DMS 273 treated with DMSO at 0.1 percent for 48 hours (cell line): ENCODE results near the gene ALKAL2.

Experiments
- DNase-seq: peaks from one replicate; lab custom pipeline; 2025; lab: John Stamatoyannopoulos, UW

ALKAL2 gene

DNA sequence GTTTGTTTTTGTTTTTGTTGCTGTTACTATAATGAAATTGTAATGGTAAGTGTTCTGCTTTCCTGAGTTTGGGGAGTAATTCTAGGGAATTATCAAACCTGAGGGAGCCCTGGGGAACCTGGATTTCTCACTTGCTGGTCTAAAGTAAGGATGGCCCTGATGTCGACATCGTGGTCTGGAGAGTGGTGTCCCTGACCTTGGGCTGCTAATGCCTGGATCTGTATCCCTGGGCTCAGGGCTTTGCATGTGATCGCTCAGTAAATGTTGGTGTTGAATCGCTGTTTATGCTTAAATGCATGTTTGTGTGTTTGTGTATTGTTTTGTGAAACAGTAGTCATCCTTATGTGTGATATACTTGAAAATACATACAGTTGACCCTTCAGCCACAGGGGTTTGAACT, 17.0 kb downstream of the ALKAL2 start:
- DNase-seq = no peak

DNA sequence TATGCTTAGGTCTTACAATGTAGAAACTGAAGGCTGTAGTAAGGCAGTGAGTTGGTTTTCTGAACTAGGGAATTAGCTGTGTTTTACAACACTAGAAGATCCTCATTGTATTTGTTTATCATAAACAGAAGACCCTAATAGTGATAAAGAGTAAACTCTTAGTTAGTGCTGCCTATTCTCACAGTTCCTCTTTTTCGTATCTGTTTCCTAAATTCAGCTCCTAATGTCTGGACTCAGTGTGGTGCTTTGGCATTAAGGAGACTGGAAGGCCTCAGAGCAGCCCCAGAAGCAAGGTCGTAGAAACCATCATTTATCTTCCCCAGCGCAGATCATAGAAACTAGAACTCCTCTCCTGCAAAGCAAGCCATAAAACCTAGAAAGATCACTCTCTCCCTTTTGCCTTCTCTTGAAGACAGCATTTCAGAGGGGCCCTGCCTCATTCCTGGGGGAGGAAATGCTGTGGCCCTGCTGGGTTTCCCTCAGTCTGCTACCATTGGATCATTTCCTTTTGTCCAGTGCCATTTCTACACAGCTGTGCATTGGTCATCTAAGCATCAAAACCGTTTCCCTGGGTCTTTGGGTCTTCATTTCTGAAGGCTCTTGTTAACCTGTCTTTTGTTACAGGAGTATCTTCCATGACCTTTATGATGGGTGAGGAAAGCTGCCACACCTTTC, 18.4 kb downstream of the ALKAL2 start:
- no peak for DNase-seq

DNA sequence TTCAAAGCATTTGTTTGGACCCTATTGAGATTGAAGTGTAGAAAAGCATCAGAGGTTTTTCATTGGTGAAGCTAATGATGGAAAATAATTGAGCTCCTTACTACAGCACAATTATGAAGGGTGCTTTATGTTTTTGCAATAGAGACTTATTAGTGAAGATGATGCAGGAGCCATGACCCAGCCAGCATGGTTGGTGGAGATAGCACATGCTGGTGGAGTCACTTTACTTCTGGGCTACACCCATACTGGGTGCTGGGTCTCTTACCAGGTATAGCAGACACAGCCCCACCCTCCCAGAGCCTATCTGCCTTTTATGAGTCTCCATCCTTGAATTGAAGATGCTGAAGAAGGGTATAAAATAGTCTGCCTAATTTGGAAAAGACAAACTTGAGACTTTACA, 19.6 kb downstream of the ALKAL2 start:
- no peak for DNase-seq

DNA sequence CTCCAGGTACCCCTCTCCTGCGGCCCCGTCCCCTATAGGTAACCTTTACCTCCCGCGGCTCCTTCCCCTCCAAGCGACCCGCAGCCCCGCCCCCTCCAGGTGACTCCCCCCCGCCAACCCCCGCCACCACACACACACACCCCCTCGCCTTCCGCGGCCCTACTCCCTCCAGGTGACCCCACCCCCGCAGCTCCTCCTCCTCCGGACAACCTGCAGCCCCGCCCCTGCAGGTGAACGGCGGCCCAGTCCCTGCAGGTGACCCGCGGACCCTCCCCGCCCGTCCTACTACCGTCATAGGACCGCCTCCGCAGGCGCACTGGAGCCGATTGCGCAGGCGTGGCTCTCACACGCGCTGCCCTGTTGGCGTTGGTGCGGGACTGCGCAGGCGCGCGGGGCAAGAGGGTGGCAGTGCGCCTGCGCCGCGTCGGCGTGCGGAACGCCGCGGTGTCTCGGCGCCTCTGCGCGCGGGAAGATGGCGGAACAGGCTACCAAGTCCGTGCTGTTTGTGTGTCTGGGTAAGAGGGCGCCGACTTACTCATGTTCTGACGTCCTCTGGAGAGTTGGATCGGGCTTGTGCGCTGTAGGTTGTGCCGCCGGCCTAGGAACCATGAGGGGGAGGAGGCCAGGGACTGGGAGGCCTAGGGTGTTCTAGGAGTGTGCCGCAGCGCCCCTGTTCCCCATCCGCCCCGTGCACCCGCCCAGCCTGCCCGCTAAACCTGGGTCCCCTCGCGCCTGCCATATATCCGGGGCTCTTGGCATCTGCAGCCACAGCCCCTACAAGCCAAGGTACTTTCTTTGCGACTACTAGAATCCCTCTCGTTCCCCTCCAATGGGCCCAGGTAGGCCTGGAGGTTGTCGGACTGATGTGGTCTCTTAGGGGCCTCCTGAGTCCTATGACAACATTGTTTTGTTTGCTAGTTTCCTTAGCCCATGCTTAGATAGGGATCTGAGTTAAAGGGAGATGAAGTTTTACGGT, 23.1 kb downstream of the ALKAL2 start, which contains the start of gene ACP1:
Gene ACP1, plus strand, starts transcription at position 455 of the 976 bp plus-strand sequence. Its CDS starts 18 bp downstream, at position 473.
- DNase-seq = peak; percentile 70

DNA sequence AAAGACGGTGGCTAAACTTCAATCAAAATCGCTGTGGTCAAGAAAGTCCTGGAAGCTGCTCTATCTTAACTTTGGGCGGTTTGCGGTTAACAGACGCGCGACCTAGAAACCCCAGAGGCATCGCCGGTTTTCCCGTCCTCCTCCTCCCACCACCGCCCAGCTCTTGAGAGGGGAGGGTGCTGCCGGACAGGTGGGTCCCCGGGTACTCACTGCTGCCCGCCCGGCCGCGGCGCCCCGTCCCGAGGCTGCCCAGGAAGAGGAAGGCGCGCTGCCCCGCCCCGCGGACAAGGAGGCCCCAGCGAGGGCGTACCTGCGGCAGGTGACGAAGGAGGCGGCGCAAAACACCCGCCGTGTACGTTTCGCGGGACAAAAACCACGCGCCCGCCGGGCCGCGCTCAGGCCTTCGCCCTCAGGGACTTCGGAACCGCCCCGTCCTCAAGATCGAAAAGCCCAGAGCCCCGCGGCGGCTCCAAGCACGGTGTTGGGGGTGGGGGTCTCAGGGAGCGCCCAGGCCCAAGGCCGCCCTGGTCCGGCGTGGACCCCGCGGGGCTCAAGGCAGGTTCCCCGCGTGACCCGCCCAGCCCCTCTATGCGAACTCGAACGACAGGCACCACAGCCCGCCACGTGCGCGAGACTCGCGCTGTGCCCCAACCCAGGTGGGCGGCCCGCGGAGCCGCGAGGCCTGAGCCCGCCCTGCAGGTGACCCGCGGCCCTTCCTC, 24.0 kb downstream of the ALKAL2 start, which contains the start of gene SH3YL1:
Gene SH3YL1, minus strand, starts transcription at position 259 of the 719 bp plus-strand sequence. Its CDS starts 48 bp downstream, at position 211.
- DNase-seq = no peak

DNA sequence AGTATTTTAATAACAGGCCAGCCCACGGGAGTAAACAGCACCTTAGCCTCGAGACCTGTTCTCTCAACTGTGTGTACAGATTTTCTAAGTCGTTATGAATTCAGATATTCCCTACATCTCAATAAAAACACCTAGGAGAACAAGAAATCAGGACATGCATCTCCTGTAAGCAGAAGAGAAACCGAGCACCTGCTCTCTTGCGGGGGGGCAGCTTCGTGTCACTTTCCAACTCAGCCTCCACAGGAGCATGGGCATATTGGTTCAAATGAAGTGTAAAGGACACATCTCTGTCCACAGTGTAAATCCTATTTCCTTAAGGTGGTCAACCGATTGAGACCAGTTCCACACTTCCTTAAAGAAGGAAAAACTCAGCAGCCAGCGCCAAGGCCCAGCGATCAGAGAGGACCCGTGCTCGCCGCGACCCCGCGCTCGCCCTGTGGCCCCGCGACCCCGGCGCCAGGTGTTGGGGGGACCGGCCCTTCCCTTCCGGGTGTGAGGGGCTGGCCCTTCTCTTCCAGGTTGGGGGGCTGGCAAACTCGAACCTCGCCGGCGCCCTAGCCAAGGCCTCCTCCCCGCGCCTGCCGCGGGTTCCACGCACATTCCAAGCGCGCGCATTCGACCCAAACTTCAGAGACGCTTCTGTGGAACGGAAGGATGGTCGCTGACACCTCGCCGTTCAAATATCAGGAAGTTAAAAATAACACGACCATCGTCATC, 24.7 kb downstream of the ALKAL2 start:
- no peak for DNase-seq

DNA sequence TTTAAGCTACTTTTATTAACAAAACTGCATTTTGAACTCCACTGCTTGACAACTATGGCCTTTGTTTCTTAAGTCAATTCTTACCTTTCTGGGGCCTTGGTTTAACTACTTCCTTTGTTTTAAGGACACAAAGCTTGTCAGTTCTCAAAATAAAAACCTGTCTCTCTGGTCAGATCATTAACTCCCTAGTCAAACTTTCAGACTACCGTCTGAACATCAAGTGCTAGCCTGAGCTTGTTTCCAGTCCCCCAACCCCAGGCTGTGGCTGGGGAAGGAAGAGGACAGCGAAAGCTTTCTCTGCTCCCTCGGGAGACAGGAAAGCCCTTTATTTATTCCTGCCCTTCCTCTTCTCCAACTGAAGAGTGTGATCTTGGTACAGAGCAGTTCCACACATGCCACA, 25.8 kb downstream of the ALKAL2 start:
- no peak for DNase-seq

DNA sequence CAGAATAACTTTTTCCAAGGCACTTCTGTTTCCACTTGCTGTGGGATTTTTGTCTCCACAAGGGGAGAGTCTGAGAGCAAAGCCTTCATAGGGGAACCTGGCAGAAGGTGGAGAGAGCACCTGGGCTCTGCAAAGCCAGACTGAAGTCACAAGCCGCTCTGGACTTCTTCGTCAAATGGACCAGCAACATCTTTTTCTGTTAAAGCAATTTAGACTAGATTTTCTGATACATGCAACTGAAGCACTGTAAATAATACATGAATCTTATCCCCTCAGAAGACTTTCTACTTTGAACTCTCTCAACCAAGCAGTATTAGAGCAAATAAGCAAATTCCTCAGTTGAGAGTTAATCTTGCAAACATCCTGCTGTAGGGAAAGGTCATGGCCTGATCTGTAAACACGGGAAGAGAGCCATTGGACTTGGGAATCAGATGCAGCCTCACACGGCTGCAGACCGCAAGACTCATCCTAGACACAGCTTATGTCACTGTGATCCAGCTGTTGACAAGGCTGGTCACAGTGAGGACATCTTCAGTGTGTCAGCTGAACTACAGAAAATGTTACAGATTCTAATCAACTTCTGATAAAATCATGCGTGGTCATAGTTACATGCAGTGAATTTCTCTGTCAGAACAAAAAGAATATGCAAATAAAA, 27.3 kb downstream of the ALKAL2 start:
- no peak for DNase-seq

DNA sequence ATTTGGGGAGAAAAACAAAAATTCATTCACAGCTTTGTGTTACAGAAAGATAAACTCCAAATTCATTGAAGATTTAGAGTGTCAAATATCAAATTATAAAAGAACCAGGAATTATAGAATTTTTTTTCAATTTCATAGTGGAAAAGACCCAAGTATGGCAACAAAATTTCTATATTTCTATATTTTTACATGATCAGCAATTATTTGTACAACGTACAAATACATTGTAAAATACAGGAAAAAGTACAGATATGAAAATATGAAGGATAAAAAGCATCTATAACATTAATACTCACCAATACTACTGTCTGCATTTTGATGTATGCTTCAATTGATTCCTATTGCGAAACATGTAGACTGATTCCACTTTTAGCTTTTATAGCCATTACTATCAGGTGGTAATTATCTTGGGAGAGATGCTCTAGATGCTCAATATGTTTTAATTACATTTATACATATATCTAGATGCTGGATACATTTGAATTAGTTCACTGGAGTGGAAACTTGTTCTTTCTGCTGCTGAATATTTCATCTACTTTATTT, 28.0 kb downstream of the ALKAL2 start:
- DNase-seq = no peak

DNA sequence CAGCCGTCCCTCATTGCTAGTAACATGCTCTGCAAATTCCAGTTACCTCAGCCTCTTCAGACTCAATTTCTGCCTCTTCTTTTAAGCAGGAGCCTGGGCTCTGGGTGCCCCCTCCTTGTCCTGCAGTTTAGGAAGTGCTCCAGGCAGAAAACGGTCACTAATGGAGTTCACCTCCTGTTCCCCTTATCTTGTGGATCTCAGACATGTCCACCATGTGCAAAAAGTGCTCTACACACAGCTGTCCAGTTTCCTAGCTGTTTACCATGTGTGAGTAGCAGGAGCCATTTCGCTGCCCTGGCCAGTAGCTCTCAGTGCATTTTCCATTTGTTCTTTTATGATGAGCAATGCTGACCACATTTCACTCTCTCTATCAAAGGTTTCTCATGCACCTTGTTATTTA, 29.0 kb downstream of the ALKAL2 start:
- no peak for DNase-seq

DNA sequence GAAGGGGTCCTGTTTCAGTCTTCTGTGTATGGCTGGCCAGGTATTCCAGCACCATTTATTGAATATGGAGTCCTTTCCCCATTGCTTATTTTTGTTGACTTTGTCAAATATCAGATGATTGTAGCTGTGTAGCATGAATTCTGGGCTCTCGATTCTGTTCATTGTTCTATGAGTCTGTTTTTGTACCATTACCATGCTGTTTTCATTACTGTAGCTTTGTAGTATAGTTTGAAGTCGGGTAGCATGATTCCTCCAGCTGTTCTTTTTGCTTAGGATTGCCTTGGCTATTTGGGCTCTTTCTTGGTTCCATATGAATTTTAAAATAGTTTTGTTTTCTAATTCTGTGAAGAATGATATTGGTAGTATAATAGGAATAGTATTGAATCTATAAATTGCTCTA, 30.0 kb downstream of the ALKAL2 start:
- DNase-seq = no peak

DNA sequence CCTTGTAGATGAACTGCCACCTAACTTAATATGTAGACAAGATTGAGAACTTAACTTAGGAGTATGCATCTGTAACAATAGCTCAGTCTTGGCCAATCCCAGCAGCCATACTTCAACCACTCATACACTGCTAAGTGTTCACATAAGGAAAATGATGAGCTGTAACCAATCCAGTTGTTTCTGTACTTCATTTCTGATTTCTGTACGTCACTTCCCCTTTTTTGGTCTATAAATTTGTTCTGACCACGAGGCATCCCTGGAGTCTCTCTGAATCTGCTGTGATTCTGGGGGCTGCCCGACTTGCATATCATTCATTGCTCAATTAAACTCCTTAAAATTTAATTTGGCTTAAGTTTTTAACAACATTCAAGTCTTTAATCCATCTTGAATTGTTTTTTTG, 30.5 kb downstream of the ALKAL2 start:
- DNase-seq = no peak

DNA sequence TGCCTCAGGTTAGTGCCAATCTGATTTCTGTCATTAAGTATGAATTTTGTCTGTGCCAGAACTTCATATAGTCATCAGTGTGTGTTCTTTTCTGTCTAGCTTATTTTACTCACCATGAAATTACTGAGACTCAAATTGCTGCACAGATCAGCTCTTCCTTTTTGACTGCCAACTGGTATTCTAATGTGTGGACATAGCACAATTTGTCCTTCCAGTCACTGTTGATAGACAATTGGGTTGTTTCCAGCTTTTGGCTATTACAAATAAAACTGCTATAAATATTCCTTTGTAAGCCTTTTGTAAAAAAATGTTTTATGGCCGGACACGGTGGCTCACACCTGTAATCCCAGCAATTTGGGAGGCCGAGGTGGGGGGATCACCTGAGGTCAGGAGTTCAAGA, 31.8 kb downstream of the ALKAL2 start:
- DNase-seq = no peak

DNA sequence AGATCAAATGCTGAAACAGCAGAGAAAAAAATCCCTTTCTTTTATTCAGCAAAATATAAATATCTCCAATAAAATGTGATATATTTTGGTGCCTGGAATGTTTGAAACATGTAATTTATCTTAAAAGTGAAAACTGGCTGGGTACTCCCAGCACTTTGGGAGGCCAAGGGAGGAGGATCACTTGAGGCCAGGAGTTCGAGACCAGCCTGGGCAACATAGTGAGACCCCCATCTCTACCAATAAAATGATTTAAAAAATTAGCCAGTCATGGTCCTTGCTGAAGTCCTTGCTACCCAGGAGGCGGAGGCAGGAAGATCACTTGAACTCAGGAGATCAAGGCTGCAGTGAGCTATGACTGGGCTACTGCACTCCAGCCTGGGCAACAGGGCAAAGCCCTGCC, 32.7 kb downstream of the ALKAL2 start:
- DNase-seq = no peak

DNA sequence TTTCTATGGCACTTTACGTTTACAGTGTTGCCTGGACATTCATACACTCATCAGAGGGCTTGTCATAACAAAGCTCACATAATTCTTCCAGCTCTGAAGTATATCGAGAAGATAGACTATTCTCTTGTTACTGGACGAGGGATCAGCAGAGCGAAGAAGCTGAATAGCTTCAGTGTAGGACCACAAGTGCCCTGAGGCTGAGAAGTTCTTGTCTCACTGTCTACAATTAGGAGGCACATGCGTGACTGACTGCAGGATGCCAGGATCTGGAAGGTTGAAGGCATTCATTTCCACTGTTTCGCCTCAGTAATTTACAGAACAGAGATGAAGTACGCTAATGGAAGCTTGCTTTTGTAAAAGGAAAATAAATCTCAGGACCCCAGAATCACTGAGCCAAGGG, 33.6 kb downstream of the ALKAL2 start:
- DNase-seq = no peak

DNA sequence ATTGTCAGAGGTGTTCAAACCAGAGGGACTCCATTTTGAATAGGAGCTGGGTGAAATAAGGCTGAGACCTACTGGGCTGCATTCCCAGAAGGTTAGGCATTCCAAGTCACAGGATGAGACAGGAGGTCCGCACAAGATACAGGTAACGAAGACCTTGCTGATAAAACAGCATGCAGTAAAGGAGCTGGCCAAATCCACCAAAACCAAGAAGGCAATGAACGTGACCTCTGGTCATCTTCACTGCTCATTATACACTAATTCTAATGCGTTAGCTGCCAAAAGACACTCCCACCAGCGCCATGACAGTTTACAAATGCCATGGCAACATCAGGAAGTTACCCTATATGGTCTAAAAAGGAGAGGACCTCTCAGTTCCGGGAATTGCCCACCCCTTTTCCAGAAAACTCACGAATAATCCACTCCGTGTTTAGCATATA, 34.7 kb downstream of the ALKAL2 start:
- no peak for DNase-seq

DNA sequence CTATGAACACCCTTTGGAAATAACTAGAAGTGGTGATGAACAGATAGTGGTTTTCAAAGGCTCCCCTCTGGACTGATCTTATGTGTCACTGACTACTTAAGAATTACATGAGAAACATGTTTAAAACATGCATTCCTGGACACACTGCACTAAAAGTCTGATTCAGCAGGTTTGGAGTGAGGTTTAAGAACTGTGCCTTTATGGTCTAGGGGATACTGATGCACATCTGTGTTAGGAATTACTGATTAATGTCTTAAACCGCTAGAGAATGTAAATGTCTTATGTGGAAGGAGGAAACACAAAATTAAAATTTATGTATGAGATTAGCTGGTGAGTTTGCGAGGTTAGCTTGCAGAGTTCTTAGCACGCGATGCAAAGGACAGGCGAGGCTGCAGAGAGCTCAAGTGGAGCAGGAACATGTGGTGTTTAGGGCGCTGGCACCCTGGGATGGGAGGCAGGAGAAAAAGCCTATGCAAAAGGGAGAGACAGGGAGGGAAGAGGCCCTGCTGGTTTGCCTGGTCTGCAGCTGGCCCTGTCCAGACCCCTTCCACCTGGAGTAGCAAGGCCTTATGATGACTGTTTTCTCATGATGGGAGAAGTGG, 35.8 kb downstream of the ALKAL2 start:
- DNase-seq = no peak

DNA sequence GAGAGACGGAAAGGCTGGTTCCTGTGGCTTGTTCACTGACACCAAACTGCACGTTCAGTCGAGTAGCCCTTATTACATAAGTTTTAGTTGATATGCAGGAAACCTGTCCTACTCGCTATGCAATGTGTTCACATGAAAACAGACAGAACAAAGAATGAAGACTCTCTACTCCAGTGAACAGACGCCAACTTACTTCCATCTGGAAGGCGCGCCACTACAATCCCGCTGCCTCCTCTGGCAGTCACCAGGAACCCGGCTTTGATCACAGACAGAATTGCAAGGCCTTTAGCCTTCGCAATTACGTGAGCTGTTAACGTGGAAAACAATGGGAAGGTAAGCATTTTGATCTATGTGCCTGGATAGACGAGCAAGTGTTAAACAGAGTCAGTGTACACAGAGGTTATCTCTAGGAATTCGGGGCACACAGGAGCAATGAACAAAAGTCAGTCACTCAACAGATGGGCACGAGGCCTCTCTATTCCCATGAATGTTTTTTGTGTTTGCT, 38.3 kb downstream of the ALKAL2 start:
- DNase-seq = no peak

DNA sequence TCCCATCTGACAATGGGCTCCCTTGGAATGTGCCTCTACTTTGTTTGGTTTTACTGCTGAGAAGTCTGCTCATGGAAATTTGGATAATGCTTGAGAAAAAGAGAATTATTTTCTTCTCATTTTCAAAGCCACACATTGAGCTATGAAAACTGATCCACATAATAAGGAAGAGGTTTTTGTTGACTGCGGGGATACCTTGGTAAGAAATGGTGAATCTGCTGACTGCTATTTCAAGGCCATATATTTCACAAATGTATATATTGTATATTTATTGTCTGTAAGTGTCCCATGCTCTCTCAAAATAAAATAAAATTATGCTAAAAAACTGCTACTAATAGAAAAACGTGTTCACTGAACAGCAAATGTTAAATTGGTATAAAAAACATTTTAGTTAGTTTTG, 39.2 kb downstream of the ALKAL2 start:
- DNase-seq = no peak

DNA sequence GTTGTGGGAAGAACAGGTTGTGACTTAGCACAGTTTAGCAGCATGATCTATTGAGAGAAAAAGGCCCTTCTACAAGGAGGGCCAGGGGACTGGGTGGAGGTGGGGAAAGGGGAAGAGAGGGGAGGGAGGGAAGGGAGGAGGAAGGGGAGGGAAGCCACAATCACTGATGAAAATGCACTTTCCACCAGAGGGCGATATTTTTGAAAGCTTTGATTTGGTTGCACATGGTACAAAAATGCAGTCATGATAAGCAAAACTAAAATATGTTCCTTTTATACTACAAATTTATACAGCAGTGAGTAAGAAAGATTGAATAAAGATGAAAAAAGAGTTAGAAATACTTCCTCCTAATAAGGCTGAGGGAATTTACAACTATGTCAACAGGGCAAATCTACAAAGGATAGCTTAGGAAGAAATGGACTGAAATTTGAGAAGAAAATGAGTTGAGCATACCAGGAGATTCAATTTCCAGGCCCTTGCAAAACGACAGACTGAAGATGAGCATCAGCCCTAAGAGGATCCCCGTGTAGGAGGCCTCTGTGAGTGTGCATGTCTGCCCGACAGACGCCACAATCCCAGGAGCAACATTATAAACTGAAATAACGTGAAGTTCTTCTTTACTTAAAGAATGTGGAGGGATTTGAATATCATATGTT, 41.3 kb downstream of the ALKAL2 start:
- DNase-seq = peak; percentile 20
